A673 (cell line): ENCODE results near the gene LHX4.

ENCODE experiments used
- CTCF ChIP-seq: fragments of 300-800, 200-600 bp; sonication (generic); conservative IDR thresholded peaks from 2 replicates; pipeline ENCODE4 v1.5.1; 2017; ENCODE audit warnings: low read depth, mild to moderate bottlenecking, antibody characterized with exemption, low read length, moderate library complexity, mixed read lengths
- EZH2 ChIP-seq: fragments of 200-600 bp; sonication (generic); IDR thresholded peaks from 2 replicates; pipeline ENCODE4 v1.6.1; 2017; ENCODE audit warnings: borderline replicate concordance, low read depth, mild to moderate bottlenecking, mixed read lengths, antibody characterized with exemption, low read length; ENCODE audit not compliant: poor library complexity, severe bottlenecking

GRCh38 chr1:180198611-180199010 lies 31.5 kb upstream of the LHX4 start:
- TF ChIP-seq CTCF (no peak), EZH2 (no peak)
